ENCODE results near the gene MAPK7. TPM values are rescaled to one million over a fixed set of nuclear protein-coding genes. Genes with fewer than 3 reads are reported as not detected.

MAPK7 gene
- total RNA-seq, 2 experiments from 2014 or later: 25.1 to 27.1 TPM

- Mint-ChIP-seq H3K27me3 (no peaks in the 10 kb centered on the region), H3K36me3 (ENCODE audit: low read depth) (peaks cover 21% of the 10 kb centered on the region), H3K9me3 (no peaks in the 10 kb centered on the region), H3K4me3 (peak overlapping the region; percentile 98), H3K4me1 (ENCODE audit: low read depth) (peaks cover 17% of the 10 kb centered on the region), H3K27ac (peak overlapping the region; percentile 95)
- DNase-seq (peak; percentile 96), ATAC-seq (peak; percentile 92)
- intact Hi-C loops (cut with micrococcal nuclease): no loop called here
- POLR2A ChIA-PET: interaction anchor here (1.7 to 1.9 kb wide), 2 partner anchors 15 to 22 kb away, joined by 4 to 6 read pairs; partner anchors contain the start of gene B9D1
- TF ChIP-seq CTCF (IDR thresholded peaks at IDR 0.05): no peak
- CTCF ChIA-PET: interaction anchor here (1.0 to 4.3 kb wide), 6 partner anchors 9 to 270 kb away, joined by 3 to 51 read pairs (median 6); partner anchors contain the start of gene B9D1
Measured at GRCh38 chr17:19377602-19378415, 489 bp upstream of the MAPK7 start.

DNA sequence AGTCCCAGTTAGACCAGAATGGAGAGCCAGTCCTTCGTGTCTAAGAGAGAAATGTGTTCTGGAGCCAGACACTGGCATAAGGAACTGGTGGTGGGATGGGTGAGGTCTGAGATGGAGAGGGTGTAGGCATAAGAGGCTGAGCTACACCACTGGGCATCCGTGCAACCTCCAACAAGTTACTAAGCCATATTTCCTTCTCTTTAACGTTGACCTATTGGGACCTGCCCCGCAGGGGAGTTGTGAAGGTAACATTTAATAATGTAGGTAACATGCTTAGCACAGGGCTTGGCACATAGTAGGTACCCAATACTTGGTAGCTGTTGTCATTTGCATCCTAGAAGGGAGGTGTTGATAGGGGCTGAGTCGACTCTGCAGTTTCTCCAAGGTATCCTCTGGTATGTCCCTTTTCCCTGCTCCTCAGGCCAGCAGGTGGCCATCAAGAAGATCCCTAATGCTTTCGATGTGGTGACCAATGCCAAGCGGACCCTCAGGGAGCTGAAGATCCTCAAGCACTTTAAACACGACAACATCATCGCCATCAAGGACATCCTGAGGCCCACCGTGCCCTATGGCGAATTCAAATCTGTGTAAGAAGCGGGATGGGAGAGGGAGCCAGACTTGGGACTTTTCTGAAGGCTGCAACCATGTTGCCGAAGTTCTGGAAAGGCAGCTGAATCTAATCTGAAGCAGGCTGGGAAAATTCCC, 1.2 kb downstream of the MAPK7 start:
- Mint-ChIP-seq H3K27ac (peak overlapping the region; percentile 75), H3K36me3 (ENCODE audit: low read depth) (peaks cover 25% of the 10 kb centered on the region)
- no peak for DNase-seq

GRCh38 chr17:19380481-19381301, 2.4 kb downstream of the MAPK7 start:
- ATAC-seq: no peak
- intact Hi-C loops (cut with micrococcal nuclease): no loop called here
- ChIA-PET CTCF (interaction anchor here (1.2 to 4.3 kb wide), 2 partner anchors 10 to 19 kb away, joined by 3 to 51 read pairs; partner anchors contain the start of gene B9D1), POLR2A (interaction anchor here (1.0 kb wide), 1 partner anchor 8 kb away, joined by 4 read pairs; no protein-coding TSS in a partner anchor)
- no peak overlapping the region for H3K27ac Mint-ChIP-seq
- H3K4me3 Mint-ChIP-seq: no peak overlapping the region
- no peaks in the 10 kb centered on the region for H3K27me3 Mint-ChIP-seq
- peaks cover 27% of the 10 kb centered on the region for H3K36me3 Mint-ChIP-seq (ENCODE audit: low read depth)
- no peaks in the 10 kb centered on the region for H3K9me3 Mint-ChIP-seq
- no peak for DNase-seq
- H3K4me1 Mint-ChIP-seq (ENCODE audit: low read depth): peaks cover 16% of the 10 kb centered on the region
- no peak for TF ChIP-seq CTCF (IDR thresholded peaks at IDR 0.05)

More for the DNA sequence above, 1.2 kb downstream of the MAPK7 start:
- no peak for TF ChIP-seq CTCF (IDR thresholded peaks at IDR 0.05)
- Mint-ChIP-seq H3K4me1 (ENCODE audit: low read depth) (peaks cover 17% of the 10 kb centered on the region), H3K27me3 (no peaks in the 10 kb centered on the region), H3K9me3 (no peaks in the 10 kb centered on the region), H3K4me3 (peak overlapping the region; percentile 98)
- intact Hi-C loops (cut with micrococcal nuclease): no loop called here
- ChIA-PET POLR2A (interaction anchor here (1.0 to 1.9 kb wide), 2 partner anchors 9 to 20 kb away, joined by 4 read pairs; no protein-coding TSS in a partner anchor), CTCF (interaction anchor here (1.2 to 4.3 kb wide), 2 partner anchors 11 to 17 kb away, joined by 3 to 51 read pairs; partner anchors contain the start of gene B9D1)
- no peak for ATAC-seq

DNA sequence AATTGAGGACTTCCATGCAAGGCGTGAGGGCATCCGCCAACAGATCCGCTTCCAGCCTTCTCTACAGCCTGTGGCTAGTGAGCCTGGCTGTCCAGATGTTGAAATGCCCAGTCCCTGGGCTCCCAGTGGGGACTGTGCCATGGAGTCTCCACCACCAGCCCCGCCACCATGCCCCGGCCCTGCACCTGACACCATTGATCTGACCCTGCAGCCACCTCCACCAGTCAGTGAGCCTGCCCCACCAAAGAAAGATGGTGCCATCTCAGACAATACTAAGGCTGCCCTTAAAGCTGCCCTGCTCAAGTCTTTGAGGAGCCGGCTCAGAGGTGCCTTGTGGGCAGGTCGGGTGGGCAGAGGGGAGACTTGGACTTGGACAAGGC, 3.1 kb downstream of the MAPK7 start:
- no peak for TF ChIP-seq CTCF (IDR thresholded peaks at IDR 0.05)
- H3K4me3 Mint-ChIP-seq: no peak overlapping the region
- H3K36me3 Mint-ChIP-seq (ENCODE audit: low read depth): peaks cover 27% of the 10 kb centered on the region
- CTCF ChIA-PET: interaction anchor here (4.3 kb wide), 1 partner anchor 19 kb away, joined by 51 read pairs; the partner anchor contains the start of gene B9D1
- H3K4me1 Mint-ChIP-seq (ENCODE audit: low read depth): peaks cover 14% of the 10 kb centered on the region
- no peak for DNase-seq
- intact Hi-C loops (cut with micrococcal nuclease): no loop called here
- POLR2A ChIA-PET: no interaction called here
- H3K27ac Mint-ChIP-seq: no peak overlapping the region
- ATAC-seq: no peak
- no peaks in the 10 kb centered on the region for H3K9me3 Mint-ChIP-seq
- no peaks in the 10 kb centered on the region for H3K27me3 Mint-ChIP-seq
